Coronary artery (tissue), 2 donors: ENCODE data around the gene RPL3.

Experiments used
- DNase-seq: peaks from one replicate; pipeline ENCODE4 v3.0.0-alpha.2; 2017; ENCODE audit warnings: low spot score
- H3K27ac ChIP-seq, 2 donors: fragments of 200-600 bp; sonication (generic); one replicate each; pipeline ENCODE4 v1.5.1; 2016 to 2019
- H3K4me3 ChIP-seq: fragments of 200-600 bp; sonication (generic); 2 replicates; pipeline ENCODE4 v1.5.1; 2016; ENCODE audit warnings: mild to moderate bottlenecking, moderate library complexity
- CTCF ChIP-seq: fragments of 200-600 bp; sonication (generic); IDR thresholded peaks from one replicate; pipeline ENCODE4 v1.5.1; 2019; ENCODE audit warnings: antibody characterized with exemption

Gene RPL3

GRCh38 chr22:39351689-39352214 is 32.3 kb upstream of the RPL3 start:
- no peak overlapping the region for H3K4me3 ChIP-seq
- no peak for TF ChIP-seq CTCF
- H3K27ac ChIP-seq = no peak overlapping the region
- DNase-seq = no peak

GRCh38 chr22:39350757-39351688 is 31.6 kb upstream of the RPL3 start:
- Histone ChIP-seq H3K4me3 (peak overlapping the region; percentile 87), H3K27ac (peak overlapping the region in 1 of 2 donors; percentile 73)
- no peak for TF ChIP-seq CTCF
- DNase-seq = no peak

DNA sequence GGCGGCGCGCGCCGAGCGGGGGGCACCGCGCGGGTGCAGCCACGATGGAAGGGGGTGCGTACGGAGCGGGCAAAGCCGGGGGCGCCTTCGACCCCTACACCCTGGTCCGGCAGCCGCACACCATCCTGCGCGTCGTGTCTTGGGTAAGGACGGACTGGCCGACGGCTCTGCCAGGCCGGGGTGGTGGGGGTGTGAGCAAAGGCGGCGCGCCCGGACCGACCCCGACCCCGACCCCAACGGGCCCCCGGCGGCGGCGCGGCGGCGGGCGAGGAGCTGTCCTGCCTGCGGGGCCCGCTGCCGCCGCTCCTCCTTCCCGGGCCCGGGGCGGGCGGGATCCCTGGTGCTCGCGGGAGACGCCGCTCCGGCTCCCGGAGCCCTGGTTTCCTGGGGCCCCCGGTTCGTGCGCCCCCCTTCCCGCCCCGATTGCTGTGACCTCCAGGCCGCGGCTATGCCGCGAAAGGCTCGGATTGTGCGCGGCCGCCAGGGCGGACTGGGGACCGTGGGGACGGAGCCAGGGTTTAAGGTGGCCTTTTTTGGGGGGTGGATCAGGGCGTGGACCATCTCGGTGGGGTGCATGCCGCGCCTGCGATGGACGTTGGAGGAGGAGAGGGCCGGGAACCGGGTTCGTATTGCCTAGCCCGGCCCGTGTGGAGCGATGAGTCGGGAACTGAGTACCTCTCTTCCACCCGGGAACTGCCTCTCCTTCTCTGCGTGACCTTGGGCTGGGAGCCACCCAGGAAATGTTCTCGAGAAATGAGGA is 30.7 kb upstream of the RPL3 start, which contains the start of gene SYNGR1:
Gene SYNGR1 (plus strand): TSS at position 25 of the 760 bp plus-strand sequence. CDS start 20 bp downstream, at position 45.
- TF ChIP-seq CTCF = no peak
- Histone ChIP-seq H3K27ac (peak within 1 kb of the TSS in 1 of 2 donors; percentile 73), H3K4me3 (peak within 1 kb of the TSS; percentile 87)
- no peak for DNase-seq

- Histone ChIP-seq H3K27ac (peak overlapping the region in 1 of 2 donors; percentile 73), H3K4me3 (peak overlapping the region; percentile 87)
- no peak for TF ChIP-seq CTCF
- DNase-seq = no peak
These were observed 30.1 kb upstream of the RPL3 start for GRCh38 chr22:39349506-39349966.

DNA sequence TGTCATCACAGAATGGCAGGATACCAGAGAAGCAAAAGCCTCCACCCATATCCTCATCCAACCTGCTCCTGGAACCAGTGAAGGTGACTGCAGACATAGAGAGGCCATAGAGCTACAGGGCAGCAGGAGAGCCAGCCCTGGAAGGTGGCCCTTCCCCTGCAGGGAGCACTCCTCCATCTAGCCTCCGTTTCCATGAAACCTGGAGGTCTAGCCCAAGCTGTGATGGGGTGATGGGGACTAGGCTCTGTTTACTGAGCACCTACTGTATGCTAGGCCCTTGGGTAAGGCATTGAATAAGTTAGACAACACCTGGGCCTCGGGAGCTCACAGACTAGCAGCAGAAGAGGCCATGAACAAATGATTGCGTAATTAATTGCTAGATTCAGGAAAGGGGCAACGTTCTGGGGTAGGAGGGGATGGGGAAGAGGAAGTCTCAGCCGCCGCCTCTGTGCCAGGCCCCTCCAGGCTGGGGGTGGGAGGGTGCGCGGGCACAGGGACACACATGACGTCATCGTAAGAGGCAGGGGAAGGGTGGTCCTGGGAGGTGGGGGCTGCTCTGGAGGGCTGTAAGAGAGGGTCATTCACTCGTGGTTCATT is 29.6 kb upstream of the RPL3 start:
- no peak for DNase-seq
- TF ChIP-seq CTCF = no peak
- H3K27ac ChIP-seq = peak overlapping the region in 1 of 2 donors; percentile 73
- peak overlapping the region; percentile 87 for H3K4me3 ChIP-seq

DNA sequence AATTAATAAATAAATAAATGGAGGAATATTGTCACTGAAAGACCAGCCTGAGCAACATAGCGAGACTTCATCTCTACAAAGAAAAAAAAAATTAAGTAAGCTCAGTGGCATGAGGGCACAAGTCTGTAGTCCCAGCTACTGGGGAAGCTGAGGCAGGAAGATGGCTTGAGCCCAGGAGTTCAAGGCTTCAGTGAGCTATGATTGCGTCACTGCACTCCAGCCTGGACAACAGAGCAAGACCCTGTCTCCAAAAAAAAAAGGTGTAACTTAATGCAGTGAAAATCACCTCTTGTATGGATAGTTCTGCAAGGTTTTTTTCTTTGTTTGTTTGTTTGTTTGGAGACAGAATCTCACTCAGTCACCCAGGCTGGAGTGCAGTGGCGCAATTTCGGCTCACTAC is 25.8 kb upstream of the RPL3 start:
- Histone ChIP-seq H3K4me3 (no peak overlapping the region), H3K27ac (no peak overlapping the region)
- no peak for DNase-seq
- TF ChIP-seq CTCF = no peak
